ENCODE data around the gene AKT3.

The AKT3 gene

DNA sequence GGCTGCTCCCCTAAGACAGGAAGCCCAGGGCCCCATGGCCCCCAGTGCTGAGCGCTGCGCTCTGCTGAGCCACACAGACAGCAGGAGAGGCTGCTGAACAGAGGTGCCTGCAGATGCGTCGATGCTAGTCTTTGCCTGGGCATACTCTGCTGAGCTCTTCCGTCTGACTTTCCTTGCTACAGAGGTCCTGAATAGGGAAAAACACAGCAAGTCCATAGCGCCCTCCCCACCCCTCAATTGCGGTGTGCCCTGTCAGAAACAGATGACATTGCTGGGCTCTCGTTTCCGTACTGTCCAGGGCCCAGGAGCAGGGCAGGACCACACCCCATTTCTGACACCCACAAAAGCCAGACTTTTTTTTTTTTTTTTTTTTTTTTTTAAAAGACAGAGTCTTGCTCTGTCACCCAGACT, 341.7 kb downstream of the AKT3 start:
- DNase-seq, result no peak
- in situ Hi-C loops (cut with HindIII; ENCODE audit: low pct_ligation_motif_present, low pct_unique_long_range_greater_than_20kb, low sequenced_read_pairs), result no loop called here

DNA sequence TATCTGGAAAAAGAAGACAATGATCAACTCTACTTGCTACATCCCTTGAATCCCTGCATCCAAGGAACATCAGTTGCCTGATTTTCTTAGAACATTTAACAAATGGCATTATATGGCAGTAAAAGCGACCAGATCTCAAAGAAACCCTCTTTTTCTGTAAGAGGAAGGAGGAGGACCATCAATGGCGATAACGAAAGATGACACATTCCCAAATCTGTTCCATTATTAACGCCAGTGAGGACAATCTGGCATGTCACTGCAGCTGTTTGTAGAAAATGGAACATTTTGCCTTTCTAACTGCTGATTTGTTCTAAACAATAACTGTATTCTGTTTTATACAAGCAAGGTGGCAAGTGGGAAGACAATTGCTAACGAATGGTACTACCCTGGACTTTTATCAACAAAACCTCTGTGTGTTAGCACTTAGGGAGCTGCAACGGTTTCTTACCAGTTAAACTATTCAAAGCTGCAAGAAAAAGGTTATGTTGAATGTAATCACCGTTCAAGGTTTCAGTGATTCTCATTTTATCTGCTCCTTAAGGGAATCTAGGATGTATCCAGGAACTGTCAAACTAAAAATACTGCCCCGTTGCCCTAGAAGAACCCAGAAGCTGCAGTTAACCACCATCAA, 342.3 kb downstream of the AKT3 start:
- in situ Hi-C loops (cut with HindIII; ENCODE audit: low pct_ligation_motif_present, low pct_unique_long_range_greater_than_20kb, low sequenced_read_pairs), result no loop called here
- no peak for DNase-seq

DNA sequence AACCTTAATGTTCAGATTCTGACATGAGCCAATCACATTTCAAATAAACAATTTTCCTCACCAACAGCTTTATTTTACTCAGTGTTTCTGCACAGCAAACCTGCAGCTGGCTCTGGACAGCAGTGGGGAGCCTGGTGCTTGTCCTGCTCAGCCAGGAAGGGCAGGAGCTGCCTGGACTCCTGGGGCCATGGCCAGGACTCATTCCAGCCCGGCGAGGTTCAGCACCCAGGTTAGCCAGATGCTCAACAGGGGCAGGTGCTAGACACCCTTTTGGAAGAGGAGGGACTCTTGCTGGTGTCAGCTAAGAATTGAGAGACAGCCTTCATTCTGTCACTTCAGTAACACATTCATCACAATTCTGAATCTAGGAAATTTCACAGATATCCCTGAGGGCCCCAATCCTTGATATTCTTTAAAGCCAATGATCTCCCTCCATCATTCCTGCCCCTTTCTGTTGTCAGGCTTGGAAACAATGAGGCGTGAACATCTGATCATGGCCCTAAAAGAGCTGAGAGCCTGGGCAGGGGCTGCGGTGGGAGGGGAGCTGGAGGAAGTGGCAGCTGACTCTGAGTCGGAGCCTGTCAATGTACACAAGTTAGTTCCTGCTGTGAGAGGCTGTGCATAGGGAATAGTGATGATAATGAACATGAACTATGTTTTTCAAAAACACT, 342.9 kb downstream of the AKT3 start:
- DNase-seq, result no peak
- in situ Hi-C loops (cut with HindIII; ENCODE audit: low pct_ligation_motif_present, low pct_unique_long_range_greater_than_20kb, low sequenced_read_pairs), result no loop called here

DNA sequence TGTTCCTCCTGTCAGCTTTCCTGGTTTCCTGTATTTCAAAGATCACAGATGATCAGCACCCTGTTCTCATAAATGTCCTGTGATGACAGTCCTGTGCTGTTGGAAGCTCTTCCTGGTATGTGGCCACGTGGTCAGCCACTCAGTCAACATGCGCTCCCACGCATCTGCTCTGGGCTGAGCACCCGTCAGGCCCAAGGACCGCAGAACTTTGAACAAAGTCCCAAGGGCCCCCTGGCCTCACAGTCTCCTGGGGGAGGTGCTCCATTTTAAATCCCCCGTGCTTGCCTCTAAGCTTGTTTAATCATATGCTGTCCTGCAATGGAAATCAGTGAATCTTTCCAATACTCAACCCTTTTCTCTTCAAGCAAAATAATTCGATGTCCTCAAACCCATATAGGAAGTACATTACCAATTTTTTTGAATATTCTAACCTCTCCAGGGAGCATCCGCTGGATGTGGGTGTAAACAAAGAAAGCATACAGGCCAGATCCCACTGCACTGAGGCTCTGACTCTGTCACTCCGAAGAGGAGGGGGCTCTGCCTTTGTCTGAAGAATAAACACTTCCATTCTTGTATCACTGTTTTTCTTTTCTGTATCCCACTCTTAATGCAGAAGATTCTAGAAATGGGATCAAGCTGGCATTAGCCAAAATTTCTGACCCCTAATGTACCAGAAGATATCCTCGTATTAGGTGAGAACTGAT, 343.9 kb downstream of the AKT3 start:
- in situ Hi-C loops (cut with HindIII; ENCODE audit: low pct_ligation_motif_present, low pct_unique_long_range_greater_than_20kb, low sequenced_read_pairs), result no loop called here
- DNase-seq, result no peak

DNA sequence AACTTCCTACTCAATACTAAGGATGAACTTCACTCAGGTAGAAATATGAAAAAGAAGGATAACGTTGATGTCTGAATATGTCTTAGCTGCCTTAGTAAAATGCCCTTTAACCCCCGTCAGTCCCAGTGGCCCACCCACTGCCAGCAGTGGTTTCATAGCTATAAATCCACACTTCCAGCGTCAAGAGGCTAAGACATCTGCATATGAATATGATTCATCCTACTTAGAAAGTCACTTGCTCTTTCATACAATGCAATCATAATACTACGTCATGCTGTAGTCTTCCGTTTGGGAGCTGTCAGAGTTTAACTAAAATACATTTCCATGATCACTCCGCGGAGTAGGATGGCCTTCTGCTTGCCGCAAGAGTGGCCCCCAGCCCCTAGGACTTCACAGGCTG, 346.9 kb downstream of the AKT3 start:
- in situ Hi-C loops (cut with HindIII; ENCODE audit: low pct_ligation_motif_present, low pct_unique_long_range_greater_than_20kb, low sequenced_read_pairs), result no loop called here
- DNase-seq, result no peak

DNA sequence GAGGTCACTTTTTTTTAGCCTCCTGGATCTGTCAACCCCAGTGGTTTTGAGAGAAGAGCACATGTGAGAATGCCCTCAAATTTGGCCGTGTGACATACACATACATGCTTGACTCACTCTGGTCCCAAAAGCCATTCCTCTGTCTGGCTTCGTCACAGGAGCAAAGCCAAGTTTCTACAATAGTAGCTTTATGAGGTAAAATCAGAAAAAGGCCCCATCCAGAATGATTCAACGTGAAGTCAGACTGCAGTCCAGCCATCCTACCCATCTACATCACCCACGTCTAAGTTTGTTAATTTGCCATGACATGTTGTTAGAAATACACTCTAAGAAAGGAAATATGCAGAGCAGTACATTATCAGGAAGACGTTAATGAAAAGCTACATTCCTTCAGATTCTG, 349.0 kb downstream of the AKT3 start:
- DNase-seq, result no peak
- in situ Hi-C loops (cut with HindIII; ENCODE audit: low pct_ligation_motif_present, low pct_unique_long_range_greater_than_20kb, low sequenced_read_pairs), result no loop called here

DNA sequence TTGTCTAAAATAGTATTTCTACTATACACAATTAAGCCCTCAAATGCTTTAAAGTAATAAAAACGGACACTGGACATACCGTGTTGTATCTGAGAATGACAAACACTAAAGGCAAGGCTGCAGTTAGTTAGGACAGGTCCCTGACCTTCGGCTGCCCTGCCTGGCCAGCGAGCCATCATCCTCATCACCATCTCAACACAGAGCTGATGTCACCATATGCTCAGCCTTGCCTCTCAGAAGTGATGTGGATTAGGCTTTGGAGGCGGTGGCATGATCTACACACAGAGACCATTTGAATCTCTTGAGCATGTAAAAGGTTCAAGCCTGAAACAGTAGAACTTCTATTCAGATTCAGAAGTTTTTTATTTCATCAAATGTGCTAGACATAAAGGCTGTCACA, 349.5 kb downstream of the AKT3 start:
- in situ Hi-C loops (cut with HindIII; ENCODE audit: low pct_ligation_motif_present, low pct_unique_long_range_greater_than_20kb, low sequenced_read_pairs), result no loop called here
- DNase-seq, result no peak

DNA sequence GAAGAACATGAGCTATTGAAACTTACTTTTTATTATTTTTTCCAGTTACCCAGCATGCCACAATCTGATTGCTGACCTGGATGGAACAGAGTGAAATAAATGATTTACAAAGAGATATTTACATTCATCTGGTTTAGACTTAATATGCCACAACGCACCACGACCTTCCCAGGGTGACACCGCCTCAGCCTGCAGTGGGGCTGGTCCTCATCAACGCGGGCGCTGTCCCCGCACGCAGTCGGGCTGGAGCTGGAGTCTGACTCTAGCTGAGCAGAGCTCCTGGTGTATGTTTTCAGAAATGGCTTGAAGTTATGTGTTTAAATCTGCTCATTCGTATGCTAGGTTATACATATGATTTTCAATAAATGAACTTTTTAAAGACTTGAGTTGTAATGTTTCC, 350.3 kb downstream of the AKT3 start:
- in situ Hi-C loops (cut with HindIII; ENCODE audit: low pct_ligation_motif_present, low pct_unique_long_range_greater_than_20kb, low sequenced_read_pairs), result no loop called here
- DNase-seq, result no peak

DNA sequence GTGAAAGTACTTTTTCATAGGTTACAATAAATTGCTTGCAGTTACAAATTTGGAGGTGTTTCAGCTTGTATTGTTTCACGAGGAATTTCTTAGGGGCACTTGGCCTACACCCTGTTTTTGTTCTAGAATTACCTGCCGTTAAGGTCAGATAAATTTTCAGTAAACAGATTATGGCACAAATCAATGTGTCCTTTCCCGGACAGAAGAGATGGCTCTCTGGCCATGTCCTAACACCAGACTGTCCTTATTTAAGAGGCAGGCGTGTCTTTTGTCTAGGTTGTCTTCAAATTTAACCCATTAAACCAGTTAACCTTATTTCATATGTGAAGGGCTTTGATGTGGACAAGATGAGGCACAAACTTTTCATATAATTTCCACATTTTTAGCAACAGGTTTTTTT, 350.8 kb downstream of the AKT3 start:
- in situ Hi-C loops (cut with HindIII; ENCODE audit: low pct_ligation_motif_present, low pct_unique_long_range_greater_than_20kb, low sequenced_read_pairs), result no loop called here
- no peak for DNase-seq

DNA sequence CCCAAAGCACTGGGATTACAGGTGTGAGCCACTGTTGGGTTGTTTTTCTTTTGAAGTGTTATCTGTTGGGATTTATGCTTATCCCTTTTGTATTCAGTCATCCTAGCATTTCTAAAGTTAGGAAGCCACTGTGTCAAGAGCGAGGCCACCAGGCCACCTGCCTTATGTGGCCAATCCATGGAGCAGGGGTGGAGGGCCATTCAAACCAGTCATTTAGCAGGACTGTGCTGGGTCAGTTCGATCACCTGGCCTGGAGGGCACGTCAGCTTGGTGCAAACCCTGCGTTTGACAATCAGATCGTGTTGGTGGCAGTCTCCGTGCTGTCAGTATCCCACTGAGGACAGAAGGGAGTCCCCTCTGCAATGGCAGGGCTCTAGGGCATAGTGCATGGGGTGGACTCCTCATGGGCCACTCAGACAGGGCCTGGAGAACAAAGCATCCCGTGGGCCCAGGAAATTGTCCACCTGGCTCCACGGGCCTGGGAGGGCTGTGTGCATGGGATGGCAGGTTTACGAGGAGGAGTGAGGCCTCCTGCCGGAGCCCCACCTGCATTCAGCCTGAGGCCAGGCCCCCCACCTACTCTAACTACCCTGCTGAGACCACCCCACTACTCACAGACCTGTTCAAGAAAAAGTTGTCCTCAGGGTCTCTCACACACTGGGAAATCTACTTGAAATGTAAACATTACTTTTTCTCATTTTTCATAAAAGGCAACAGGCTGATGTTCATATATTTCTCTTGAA, 351.9 kb downstream of the AKT3 start:
- in situ Hi-C loops (cut with HindIII; ENCODE audit: low pct_ligation_motif_present, low pct_unique_long_range_greater_than_20kb, low sequenced_read_pairs), result no loop called here

DNA sequence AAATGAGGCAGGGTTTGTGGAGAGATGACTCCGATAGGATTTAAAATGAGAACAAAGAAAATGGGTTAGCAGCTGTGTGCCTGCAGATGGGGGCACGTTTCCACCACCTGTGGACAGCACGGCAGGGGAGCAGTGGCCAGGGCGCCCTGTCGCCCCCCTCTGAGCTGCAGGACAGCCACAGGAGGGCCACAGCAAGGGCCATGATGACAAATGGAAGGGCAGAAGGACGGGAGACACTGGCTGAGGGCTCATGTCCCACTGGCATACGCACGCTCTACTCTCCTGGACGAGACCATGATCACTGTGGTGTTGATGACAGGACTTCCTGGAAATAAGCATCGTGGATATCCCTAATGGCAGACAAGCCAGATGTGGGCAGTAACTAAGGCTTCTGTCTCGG, 353.2 kb downstream of the AKT3 start:
- in situ Hi-C loops (cut with HindIII; ENCODE audit: low pct_ligation_motif_present, low pct_unique_long_range_greater_than_20kb, low sequenced_read_pairs), result no loop called here
- DNase-seq, result no peak

More for the DNA sequence above, 351.9 kb downstream of the AKT3 start:
- no peak for DNase-seq

DNA sequence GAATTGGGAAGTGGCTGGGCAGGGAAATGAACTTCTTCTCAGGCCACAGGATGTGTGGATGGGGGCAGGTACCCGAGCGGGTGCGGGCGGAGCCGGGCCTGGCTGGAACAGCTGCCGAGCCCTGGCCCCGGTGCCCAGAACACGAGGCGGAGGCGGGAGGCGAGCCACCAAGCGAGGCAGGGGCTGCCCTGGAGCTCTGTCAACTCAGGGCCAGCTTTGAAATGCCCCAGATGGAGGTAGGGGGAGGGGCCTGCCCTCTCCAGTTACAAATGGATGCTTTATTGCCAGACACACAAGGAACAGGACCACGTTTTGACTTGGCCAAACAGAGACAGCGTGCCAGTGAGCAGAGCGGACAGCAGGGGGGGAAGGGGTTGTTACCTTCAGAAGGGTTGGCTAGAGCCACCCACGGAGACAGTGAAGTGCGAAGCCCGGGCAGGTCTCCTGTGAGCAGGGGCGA, 353.8 kb downstream of the AKT3 start:
- in situ Hi-C loops (cut with HindIII; ENCODE audit: low pct_ligation_motif_present, low pct_unique_long_range_greater_than_20kb, low sequenced_read_pairs), result no loop called here
- no peak for DNase-seq

DNA sequence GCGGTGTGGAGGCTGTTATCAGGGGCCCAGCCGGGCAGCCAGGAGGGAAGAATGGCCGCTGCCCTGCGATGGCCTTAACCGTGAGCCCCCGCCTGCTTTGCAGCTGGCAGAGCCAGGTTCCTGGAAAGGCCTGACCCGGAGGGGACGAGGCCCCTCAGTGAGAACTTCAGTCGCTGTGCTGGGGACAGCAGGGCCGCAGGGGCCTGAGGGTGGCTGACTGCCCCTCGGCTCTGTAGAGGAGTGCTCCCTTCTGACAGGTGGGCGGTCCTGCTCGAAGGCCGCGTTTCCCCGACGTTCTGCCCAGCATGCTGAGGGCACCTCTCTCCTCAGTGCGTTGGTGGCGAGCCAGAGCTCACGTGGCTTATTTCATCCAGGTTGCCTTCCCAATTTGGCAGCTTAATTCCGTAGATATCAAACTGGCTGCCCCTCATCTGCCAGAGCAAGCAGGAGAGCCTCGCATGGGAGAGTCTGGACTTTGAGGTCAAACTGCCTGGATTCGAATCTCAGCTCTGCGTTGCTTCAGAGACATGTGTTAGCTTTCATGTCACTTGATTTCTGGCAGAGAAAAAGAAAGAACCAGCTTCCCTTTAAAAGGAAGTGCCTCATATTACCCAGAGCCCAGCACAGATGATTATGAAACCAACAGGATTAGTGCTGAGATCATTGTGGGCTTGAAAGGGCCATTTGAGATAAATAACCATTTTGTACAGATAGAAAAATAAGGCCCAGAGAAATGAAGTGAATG, 354.4 kb downstream of the AKT3 start:
- no peak for DNase-seq
- in situ Hi-C loops (cut with HindIII; ENCODE audit: low pct_ligation_motif_present, low pct_unique_long_range_greater_than_20kb, low sequenced_read_pairs), result no loop called here

DNA sequence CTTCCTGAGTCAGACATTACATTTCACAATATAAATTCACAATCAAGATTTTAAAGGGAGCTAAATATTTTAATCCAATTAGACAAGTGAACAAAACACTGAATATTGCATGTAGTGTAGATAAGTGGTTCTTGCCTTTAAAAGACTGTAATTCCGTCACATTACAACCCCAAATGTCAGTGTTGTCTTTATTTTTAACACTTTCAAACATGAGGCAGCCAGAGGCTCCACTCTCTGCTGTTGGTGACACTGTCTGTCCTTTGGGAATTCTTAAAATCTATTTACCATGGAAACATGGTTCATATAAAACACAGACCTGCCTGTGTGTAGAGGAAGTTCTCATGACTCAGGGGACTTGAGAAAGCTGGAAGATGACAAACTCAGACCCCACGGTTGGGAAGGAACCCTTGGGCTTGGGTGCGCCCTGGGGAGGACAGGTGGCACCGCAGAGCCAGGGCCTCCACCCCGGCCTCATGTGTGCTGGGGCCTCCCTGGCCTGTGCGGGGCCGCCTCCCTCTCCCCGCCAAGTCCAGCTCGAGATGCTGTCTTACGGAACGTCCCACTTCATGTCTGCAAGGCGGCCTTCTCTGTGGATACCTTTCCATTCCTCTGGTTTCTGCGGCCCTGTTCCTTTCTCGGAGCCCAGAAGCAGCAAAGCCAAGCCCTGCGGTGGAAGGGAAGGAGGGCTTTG, 355.2 kb downstream of the AKT3 start:
- in situ Hi-C loops (cut with HindIII; ENCODE audit: low pct_ligation_motif_present, low pct_unique_long_range_greater_than_20kb, low sequenced_read_pairs), result no loop called here

DNA sequence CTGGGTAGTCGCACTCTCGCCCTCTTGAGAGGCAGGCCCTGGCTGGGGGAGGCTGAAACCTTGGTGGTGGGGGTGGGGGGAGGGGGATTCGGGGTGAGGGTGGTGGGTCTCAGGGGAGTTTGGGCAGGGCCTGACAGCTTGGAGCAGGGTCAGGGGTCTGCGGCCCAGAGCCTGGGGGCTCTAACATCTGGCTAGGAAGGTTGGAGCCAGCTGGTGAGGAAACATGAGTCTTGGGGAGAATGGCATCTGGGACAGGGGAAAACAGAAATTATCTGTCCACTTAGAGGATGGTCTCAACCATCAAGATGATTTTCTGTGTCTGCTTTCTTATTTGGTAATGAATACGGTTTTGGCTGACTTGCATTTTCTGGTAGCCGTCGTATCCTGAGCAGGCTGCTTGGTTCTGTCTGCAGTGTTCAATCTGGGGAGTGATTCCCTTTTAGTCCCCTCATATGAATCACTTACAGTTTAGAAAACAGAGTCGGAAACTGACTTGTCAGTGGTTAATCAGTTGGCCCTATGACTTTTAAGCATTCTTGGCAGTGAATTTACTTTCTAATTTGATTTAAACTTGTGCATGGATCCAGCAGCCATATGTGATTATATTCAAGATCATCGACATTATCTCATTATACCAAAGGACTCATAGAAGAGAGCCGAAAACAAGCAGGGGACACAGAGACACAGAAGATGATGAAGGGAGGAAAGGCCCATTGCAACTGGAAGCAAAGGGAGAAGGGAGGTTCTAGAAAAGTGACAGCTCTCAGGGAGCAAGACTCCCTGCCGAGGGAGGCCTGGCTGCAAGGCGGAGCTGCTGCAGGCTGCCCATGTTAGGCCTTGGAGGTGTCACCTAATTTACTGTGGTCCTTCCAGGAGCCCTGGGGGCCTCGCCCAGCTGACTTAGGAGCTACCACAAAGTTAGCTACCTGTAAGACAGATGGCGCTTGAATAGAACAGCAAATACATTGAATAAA, 356.6 kb downstream of the AKT3 start:
- in situ Hi-C loops (cut with HindIII; ENCODE audit: low pct_ligation_motif_present, low pct_unique_long_range_greater_than_20kb, low sequenced_read_pairs), result no loop called here
- DNase-seq, result no peak

More for the DNA sequence above, 355.2 kb downstream of the AKT3 start:
- no peak for DNase-seq

DNA sequence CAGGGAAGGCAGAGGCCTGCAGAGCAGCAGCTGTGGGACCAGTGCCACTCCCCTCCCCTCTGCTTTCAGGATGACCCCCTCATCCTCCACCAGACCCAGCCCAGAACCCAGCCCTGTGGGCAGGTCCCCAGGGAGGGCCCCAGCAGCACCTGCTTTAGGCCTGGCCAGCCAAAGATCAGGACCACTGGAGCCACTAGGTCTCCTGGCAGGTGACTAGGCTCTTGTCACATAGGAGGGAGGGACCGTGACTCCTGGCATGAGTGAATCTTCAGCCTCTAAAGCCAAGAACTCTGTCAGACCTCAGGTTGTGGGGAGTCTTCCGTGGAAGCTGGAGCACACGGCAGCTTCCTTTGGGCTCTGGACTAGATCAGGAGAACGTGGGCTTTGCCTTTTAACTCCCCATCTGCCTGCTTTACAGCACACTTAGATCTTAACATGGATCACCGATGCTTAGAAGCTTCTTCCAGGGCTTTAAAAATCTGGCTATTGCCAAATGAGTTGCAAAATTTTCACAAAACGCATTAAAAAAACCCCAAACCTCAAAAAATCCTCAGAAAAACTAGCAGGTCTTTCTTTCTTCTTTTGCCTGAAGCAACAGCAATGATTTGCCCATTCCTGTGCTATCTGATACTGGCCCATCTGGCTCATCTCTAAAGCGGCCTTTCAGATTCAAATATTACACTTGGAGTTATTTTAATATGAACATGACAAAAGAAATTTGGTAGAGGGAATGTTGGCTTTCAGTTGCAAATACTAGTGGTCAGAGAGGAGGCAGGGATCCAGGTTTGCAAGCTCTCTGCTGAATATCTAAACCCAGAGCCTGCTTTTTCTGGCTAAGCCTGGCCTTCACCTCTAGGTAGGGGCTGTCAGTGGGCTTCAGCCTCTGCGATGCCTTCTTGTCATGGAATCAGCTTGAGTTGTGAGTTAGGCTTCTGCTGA, 359.0 kb downstream of the AKT3 start:
- in situ Hi-C loops (cut with HindIII; ENCODE audit: low pct_ligation_motif_present, low pct_unique_long_range_greater_than_20kb, low sequenced_read_pairs), result no loop called here
- no peak for DNase-seq

All from ACHN (cell line).